NCI-H146 treated with DMSO at 0.1 percent for 48 hours (cell line): Measurements from ENCODE around the gene OR5D16.
"Not testable (repeated sequence)": the region's sequence is repeated elsewhere in the genome, so short reads cannot be mapped to it uniquely, and the experiment has no call there.

Experiments used
- DNase-seq: peaks from one replicate; lab custom pipeline; 2025; ENCODE audit not compliant: unreplicated experiment; lab: John Stamatoyannopoulos, UW

Gene OR5D16

DNA sequence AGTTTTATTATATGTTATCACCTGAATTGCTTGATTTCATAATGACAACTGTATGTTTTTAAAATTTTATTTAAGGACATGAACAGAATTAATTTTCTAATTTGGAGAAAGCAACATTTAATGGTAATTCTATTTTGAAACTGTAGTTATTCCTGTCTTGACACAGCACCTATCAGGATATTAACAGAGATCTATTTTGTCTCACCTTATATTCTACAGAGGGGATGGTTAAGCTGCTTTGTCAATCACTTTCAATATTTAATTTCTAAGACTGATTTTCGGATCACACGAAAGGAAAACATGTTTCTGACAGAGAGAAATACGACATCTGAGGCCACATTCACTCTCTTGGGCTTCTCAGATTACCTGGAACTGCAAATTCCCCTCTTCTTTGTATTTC is at the start of gene OR5D16:
TSS of gene OR5D16 (plus strand) at position 301 of the 400 bp plus-strand sequence. CDS start at position 301, 0 bp downstream.
- DNase-seq, result no peak

GRCh38 chr11:55791606-55792005 is 46.9 kb upstream of the OR5D16 start:
- DNase-seq, result no peak

DNA sequence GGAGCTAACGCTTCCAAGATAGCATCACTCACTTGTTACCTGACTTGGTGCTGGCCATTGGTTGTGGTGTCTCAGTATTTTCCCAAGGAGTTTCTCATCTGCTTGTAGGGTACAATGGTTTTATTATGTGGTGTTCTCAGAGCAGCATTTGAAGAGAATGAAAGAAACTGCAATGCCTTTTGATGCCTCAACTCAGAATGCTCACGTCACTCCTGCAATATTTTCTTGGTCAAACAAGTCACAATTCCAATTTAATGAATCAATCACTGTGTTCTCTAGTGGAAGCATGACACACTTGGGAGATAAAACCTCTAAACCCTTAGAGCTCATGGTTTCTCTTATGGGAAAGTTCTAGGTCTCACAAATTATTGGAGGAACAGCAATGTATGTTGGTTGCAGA is 45.2 kb upstream of the OR5D16 start:
- DNase-seq, result no peak

GRCh38 chr11:55795256-55795655 is 43.3 kb upstream of the OR5D16 start, which contains the start of gene OR5D14:
OR5D14 (plus strand) TSS chr11:55795556; CDS start chr11:55795556, 0 bp downstream.
- no peak for DNase-seq

GRCh38 chr11:55806248-55806647 is 32.3 kb upstream of the OR5D16 start:
- no peak for DNase-seq

DNA sequence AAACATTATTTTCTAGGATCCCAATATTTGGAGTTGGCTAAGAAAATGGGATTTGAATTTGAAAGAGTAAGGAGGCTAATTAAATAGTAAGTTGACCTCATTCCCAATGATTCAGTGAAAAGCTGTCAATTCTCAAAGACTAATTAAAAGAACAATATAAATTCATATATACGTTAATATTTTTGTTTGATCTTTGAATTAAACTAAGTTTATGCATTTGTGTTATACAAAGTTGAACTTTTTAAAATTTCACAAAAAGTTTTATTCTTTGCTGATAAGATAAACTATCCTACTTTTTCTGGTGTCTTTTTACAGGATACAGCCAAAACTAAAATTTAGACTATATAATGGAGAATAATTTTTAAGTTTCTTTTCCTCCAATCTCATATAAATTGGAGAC is 27.5 kb upstream of the OR5D16 start, which contains the start of gene OR5L1:
TSS of gene OR5L1 (plus strand) at position 301 of the 400 bp plus-strand sequence. CDS start 100 bp downstream, outside the sequence.
- no peak for DNase-seq

- DNase-seq, result no peak
These were observed 19.2 kb upstream of the OR5D16 start, which contains the start of gene OR5D18 for GRCh38 chr11:55819330-55819729. OR5D18 (plus strand) TSS chr11:55819630; CDS start chr11:55819630, 0 bp downstream.

- DNase-seq, result no peak
These were observed 11.6 kb upstream of the OR5D16 start, which contains the start of gene OR5L2 for GRCh38 chr11:55826919-55827318. OR5L2 (plus strand) TSS chr11:55827219; CDS start chr11:55827219, 0 bp downstream.

DNA sequence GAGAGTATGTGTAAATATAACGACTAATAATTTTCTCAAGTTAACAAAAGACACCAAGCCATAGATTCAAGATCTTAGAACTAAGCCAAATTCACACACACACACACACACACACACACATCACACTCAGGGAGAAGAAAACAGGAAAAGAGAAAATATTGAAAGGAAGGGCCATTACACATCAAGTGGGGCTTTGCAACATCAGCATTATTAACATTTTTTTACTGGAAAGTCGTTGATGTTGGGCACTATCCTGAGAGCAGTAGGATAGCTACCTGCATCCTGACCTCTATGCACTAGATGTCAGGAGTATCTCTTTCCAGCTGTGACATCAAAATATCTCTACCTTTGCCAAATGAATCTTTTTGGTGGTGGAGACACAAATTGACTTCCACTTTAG is 8.9 kb downstream of the OR5D16 start:
- DNase-seq, result no peak

DNA sequence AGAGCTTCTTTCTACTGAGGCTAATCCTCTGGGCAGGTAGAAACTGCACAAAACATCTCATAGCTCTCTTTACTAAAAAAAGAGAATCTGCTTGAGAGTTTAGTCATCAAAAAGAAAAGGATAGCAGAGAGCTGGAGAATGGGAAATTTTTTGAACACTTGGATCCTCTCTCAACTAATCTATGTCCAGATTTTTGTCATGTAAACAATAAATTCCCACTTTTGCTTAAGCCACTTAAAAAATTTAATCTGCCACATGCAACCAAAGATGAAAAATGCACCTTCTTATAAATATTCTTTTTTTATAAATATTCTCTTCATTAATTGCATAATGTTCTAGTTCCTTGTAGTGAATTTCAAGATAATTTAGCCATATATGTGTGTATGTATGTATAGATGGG is 10.5 kb downstream of the OR5D16 start:
- DNase-seq, result no peak

DNA sequence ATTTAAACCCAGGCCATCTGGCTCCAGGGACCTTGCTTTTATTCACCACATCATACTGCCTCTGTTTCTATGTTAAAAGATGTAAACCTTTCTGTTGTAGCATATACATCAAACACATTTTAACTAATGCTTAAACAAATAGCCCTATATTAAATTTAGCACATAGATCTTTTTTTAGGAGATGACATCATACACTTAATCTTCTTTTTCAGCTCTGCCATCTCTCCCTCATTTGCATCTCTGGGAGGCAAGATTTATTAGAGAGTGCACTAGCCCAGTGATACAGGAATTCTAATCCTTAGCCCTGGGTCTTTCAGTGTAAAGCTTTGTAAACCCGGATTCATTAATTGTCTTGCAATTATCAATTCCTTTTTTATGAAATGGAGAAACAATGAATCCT is 13.6 kb downstream of the OR5D16 start:
- DNase-seq, result no peak

DNA sequence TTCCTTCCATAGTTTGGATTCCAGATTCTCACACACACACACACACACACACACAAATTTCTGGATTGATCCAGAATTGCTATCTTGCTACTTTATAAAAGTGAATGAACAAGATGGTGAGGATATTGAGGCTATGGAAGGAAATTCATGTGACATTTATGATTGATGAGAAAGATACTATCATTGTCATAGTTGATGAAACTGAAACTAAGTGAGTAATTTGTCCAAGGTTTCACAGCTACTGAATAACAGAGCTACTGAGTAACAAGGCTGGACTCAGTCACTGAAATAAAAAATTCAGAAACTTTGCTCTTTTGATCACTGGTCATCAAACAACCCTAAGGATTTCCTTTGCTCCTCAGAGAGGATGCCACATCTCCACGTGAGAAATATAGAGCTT is 16.2 kb downstream of the OR5D16 start:
- DNase-seq, result no peak

GRCh38 chr11:55867354-55867753 is 28.8 kb downstream of the OR5D16 start:
- DNase-seq, result not testable (repeated sequence)

DNA sequence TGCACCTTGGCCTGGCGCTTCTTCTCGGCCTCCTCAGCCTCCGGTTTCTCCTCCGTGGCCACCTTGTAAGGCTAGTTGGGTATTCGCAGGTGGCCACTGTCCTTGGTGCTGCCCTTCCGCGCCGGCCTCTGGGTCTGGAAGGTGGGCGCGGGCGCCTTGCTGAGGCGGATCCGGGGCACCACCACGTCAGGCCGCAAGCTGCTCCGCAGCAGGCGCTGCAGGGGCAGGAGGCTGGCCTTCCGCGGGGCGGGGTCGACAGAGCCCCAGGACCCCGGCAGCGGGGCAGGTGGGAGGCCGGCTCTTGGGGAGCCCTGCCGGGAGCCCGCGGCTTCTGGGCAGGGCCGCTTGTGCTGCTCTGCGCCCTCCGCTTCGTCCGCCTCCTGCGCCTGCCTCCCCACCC is 34.2 kb downstream of the OR5D16 start:
- DNase-seq, result not testable (repeated sequence)

- DNase-seq, result not testable (repeated sequence)
These were observed 34.6 kb downstream of the OR5D16 start for GRCh38 chr11:55873146-55873545.

DNA sequence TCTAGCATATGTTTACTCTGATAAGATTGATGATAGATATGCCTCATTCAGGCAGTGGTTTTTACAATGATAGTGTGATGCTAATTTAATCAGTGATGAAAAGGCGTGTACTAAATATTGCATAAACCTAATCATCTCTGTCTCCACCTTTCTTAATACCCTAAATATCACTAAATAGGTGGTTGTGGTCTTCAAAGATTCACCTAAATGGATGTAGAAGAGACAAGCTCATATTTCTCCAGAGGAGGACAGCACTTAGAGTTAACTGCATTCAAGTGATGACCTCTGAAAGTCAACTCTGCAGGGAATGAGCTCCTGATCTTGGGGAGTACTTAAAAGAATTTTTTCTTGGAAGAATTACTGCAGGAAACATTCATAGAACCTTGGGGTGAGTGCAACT is 44.4 kb downstream of the OR5D16 start, which contains the start of gene TRIM51:
TSS of gene TRIM51 (plus strand) at position 301 of the 400 bp plus-strand sequence. CDS start 2,132 bp downstream, outside the sequence.
- not testable (repeated sequence) for DNase-seq

GRCh38 chr11:55884995-55885394 is 46.4 kb downstream of the OR5D16 start:
- DNase-seq, result not testable (repeated sequence)

- DNase-seq, result not testable (repeated sequence)
These were observed 46.9 kb downstream of the OR5D16 start for GRCh38 chr11:55885481-55885880.
